Measurements from ENCODE around the gene GPR149.
"Not testable (repeated sequence)": the region's sequence is repeated elsewhere in the genome, so short reads cannot be mapped to it uniquely, and the experiment has no call there.

The GPR149 gene

DNA sequence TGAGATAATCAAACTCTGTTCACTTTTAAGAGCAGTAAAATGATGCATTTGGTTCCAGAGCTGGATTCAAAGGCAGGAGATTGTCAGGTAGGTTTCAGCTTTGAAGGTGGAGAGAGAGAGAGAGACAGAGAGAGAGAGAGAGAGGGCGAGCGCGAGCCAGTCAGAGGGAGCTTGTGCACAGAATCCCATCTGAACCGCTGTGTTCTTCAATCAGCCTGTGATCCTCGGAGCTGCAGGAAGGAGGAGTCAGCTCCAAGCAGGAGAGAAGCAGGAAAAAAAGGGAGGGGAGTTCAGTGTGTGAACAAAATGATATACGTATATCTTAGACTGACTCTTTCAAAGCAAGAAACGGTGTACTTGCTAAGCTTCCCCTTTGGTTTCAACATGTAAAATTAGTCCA is at the start of gene GPR149:
TSS of gene GPR149 (minus strand) at position 177 of the 400 bp plus-strand sequence. CDS start 575 bp downstream, outside the sequence.
- no peak for DNase-seq

GRCh38 chr3:154473769-154474168 is 43.8 kb upstream of the GPR149 start:
- no peak for DNase-seq

DNA sequence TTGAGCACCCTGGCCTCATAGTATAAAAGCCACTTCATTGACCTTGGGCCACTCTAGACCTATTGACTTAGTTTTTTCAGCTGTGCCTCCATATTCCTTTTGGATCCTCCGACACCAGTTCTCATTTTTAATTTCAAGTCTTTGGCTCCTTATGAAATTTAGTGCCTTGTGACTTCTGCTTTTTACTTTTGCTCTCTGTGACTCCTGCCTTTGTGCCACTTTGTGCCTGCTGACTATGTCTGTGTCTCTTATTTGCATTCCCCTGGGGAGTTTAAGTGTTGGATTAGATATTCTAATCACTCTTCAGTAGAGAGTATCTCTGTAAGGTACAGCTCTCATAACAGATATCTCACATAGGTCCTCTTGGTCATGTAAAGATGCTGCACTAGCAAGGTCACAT is 39.6 kb upstream of the GPR149 start:
- no peak for DNase-seq

- no peak for DNase-seq
These were observed 34.6 kb upstream of the GPR149 start for GRCh38 chr3:154464440-154465190.

GRCh38 chr3:154458560-154458959 is 28.6 kb upstream of the GPR149 start:
- no peak for DNase-seq

DNA sequence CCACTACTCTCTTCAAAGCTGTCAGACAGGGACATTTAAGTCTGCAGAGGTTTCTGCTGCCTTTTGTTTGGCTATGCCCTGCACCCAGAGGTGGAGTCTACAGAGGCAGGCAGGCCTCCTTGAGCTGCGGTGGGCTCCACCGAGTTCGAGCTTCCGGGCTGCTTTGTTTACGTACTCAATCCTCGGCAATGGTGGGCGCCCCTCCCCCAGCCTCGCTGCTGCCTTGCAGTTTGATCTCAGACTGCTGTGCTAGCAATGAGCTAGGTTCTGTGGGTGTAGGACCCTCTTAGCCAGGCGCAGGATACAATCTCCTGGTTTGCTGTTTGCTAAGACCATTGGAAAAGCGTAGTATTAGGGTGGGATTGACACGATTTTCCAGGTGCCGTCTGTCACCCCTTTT is 9.1 kb upstream of the GPR149 start:
- not testable (repeated sequence) for DNase-seq

DNA sequence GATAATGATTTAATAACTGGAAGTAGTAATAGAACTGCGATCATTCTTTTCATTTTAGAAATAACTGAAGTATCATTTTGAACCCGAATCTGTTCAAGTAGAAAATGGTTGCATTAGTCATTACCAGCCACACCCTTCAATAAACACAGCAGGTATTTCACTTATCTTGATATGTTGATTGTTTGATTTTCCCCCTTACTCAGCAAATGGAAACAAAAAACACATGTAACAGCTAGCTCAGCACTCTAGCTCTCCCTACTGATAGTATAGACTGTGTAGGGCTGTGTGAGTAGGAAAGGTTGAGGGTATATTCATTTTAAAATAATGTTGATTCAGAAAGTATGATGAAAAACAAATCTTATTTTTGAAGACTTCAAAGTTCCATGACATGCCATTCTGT is 1.1 kb upstream of the GPR149 start:
- no peak for DNase-seq

DNA sequence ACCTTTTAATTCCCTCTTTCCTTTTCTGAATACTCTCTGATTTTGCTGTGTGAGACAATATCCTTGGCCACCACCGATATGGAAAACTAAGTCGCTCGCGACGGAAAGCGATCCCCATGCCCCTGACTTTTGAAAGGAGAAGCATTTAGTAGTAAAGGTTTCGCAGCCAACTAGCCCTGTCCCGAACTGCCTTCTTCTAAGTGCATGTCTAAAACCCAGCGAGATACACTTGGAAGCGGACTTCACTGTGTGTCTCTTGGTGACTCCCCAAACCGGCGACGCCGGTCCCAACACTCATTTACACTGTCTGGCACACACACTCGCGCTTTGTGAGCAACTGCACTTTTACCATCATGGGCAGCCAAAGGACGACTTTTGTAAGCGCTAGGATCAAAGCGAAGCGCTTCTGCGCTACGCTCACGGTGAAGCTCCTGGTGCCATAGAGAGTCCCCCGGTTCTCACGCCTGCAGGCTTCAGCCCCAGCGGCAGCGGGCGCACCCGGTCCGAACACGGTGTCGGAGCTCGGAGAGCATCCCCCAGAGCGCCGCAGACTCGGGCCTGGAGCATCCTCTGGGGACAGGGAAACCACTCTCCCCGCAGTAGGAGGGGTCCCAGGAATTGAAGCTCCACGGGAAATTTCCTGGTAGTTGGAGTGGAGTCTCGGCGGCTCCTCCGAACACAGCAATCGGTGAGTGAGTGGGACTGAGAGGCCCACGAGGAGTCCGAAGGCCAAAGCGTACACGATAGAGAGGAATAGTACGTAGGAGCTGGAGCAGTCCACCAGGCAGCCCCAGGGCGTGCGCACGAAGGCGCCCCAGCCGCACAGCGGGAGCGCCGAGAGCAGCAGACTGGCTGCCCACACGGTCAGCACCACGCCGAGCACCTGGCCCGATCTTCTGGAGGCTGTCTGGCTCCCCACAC is 1.4 kb downstream of the GPR149 start:
- no peak for DNase-seq

- DNase-seq: no peak
These were observed 2.2 kb downstream of the GPR149 start for GRCh38 chr3:154427685-154428285.

GRCh38 chr3:154422694-154423093 is 7.3 kb downstream of the GPR149 start:
- no peak for DNase-seq

GRCh38 chr3:154421083-154421482 is 8.9 kb downstream of the GPR149 start:
- no peak for DNase-seq

DNA sequence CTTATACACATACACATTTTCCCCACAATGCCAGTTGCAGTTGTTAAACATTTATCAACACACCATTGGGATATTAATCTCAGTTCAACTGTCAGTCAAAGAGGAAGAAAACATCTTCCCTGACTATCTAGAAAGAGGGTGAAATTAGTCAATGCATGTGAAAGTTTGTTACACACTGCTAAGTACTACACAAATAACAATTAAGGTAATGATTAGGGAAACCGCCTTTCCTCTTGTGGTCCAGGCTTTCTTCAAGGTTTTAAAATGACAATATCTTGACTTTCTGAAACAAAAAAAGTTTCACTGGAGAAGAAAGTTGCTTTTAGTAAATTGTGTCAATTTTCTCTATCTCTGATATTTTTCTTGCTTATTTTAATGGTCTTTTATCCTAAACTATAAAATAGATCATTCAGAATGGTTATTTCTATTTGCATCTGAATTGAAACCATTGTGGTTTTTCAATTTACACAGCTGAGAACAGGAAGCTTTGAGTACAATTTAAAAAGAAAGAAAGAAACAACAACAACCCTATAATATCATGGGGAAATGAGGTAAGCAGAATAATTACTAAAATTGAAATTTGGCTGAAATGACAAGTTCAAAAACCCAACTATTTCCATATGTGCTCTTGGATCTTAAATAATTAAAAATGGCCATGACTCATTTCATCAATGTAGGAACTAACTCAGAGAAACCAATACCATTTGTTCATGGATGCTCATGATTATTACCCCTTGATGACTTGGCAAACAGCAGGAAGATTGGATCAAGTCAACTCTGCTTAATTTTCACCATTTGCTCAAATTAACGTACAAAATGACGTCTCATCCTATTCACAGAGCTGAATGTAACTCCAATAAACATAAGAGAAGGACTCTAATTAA is 31.7 kb downstream of the GPR149 start:
- DNase-seq: no peak

- DNase-seq: no peak
These were observed 40.1 kb downstream of the GPR149 start for GRCh38 chr3:154389861-154390260.

DNA sequence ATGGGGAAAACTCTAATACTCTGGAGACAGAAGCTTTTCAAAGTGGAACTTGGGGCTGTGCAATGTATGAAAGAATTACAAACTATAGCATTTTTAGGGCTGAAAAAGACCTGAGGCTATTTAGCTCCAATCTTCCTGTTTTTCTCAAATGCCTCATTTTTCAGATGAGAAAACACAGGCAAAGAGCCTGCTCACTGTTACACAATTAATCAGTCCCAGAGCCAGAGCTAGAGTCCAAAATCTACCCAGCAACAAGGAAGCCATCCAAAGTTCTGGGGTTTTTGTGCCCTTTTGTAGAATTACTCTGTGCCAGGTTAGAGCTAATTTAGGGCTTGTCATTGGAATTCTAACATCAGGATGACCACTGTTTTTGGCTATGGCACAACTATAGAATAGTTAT is 45.5 kb downstream of the GPR149 start:
- no peak for DNase-seq

- DNase-seq: no peak
These were observed 51.7 kb downstream of the GPR149 start for GRCh38 chr3:154378311-154378710.

- DNase-seq: no peak
These were observed 62.8 kb downstream of the GPR149 start for GRCh38 chr3:154367221-154367620.

DNA sequence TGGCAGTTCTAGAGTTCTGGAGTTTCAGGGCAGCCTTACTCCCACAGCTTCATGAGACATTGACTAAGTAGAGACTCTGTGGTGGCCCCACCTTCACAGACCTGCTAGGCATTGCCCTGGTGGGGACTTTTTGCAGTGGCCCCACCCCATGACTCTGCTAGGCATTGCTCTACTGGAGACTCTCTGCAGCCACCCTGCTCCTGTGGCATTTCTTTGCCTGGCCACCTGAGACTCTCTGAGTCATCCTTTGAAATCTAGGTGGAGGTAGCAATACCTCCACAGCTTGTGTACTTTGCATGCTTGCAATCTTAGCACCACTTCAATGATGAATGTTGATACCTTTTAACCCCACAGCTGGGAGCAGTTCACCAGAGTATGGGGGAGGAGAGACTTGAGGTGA is 65.1 kb downstream of the GPR149 start:
- DNase-seq: no peak

DNA sequence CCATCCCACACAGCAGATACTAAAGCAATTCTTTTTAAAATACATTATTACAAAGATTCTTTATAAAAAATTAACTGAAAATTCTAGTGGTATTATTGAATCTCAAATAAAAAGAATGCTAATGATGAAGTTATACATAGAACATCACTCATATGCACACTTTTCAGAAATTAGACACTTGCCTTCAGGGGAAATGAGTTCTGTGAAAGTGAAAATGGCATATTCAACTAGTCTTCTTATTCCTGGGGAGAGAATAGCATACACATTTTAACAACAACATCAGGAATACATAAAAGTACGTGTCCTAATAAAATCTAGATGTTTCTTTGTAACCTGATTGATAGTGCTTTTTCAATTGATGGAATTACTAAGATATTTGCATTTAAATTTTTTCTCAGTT is 68.9 kb downstream of the GPR149 start:
- no peak for DNase-seq

DNA sequence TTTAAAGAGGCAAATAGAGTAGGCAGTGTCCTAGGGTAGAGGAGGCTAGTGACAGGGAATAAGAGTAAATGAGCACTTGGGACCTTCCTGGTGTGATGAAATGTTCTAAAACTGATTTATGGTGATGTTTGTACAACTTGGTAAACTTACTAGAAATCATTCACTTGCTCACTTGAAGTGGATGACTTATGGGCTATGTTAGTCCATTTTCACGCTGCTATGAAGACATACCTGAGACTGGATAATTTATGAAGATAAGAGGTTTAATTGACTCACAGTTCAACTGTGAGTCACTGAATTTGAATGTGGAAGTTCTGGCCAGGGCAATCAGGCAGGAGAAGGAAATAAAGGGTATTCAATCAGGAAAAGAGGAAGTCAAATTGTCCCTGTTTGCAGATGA is 74.0 kb downstream of the GPR149 start:
- DNase-seq: no peak

DNA sequence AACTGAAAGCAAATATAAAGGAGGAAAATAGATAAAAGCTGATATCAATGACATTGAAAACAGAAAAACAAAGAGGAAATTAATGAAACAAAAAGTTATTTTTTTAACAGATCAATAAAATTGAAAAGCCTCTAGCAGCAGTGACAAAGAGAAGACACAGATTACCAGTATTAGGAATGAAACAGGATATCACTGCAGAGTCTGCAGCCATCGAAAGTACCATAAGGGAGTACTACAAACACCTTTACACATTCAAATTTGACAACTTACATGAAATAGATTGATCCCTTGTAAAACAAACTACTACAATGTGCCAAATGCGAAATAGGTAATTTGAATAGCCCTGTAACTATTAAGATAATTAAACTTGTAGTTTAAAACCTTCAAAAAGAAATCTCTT is 80.8 kb downstream of the GPR149 start:
- no peak for DNase-seq

- DNase-seq: no peak
These were observed 84.4 kb downstream of the GPR149 start for GRCh38 chr3:154345422-154346122.

- no peak for DNase-seq
These were observed 91.4 kb downstream of the GPR149 start for GRCh38 chr3:154338570-154338969.
